Inflammatory macrophage treated with lipopolysaccharide for 1 hour (primary cell): ENCODE measurements around the gene BHLHE40.

Experiments
- DNase-seq, 2 donors: peaks; one replicate each; pipeline ENCODE4 v3.0.0-alpha.2; 2020 to 2022

Gene BHLHE40

GRCh38 chr3:5002174-5002870 lies 23.1 kb downstream of the BHLHE40 start:
- no peak for DNase-seq

- DNase-seq, result no peak
These were observed 23.6 kb downstream of the BHLHE40 start for GRCh38 chr3:5002871-5003247.

- DNase-seq, result no peak
These were observed 25.3 kb downstream of the BHLHE40 start for GRCh38 chr3:5004319-5005152.

GRCh38 chr3:5005367-5005766 lies 26.1 kb downstream of the BHLHE40 start:
- no peak for DNase-seq

- peak; percentile 92 to 99 for DNase-seq
These were observed 27.5 kb downstream of the BHLHE40 start for GRCh38 chr3:5006755-5007202.

- no peak for DNase-seq
These were observed 28.6 kb downstream of the BHLHE40 start for GRCh38 chr3:5007873-5008272.

GRCh38 chr3:5009506-5010109 lies 30.4 kb downstream of the BHLHE40 start:
- DNase-seq, result no peak

GRCh38 chr3:5010140-5010539 lies 30.9 kb downstream of the BHLHE40 start:
- DNase-seq, result no peak

GRCh38 chr3:5010706-5011554 lies 31.7 kb downstream of the BHLHE40 start:
- peak; percentile 51 to 90 for DNase-seq

GRCh38 chr3:5011555-5012256 lies 32.5 kb downstream of the BHLHE40 start:
- peak; percentile 69 to 87 for DNase-seq

- DNase-seq, result peak in 1 of 2 donors; percentile 58
These were observed 33.1 kb downstream of the BHLHE40 start for GRCh38 chr3:5012367-5012766.

- DNase-seq, result peak; percentile 61 to 74
These were observed 34.0 kb downstream of the BHLHE40 start for GRCh38 chr3:5013021-5013906.

GRCh38 chr3:5014391-5014790 lies 35.2 kb downstream of the BHLHE40 start:
- no peak for DNase-seq

- DNase-seq, result no peak
These were observed 35.8 kb downstream of the BHLHE40 start for GRCh38 chr3:5015056-5015455.

- peak; percentile 44 to 87 for DNase-seq
These were observed 37.2 kb downstream of the BHLHE40 start for GRCh38 chr3:5016211-5017161.

- peak; percentile 76 to 78 for DNase-seq
These were observed 38.8 kb downstream of the BHLHE40 start for GRCh38 chr3:5017925-5018531.

GRCh38 chr3:5019411-5020241 lies 40.4 kb downstream of the BHLHE40 start:
- peak; percentile 64 to 75 for DNase-seq

GRCh38 chr3:5020242-5020722 lies 41.0 kb downstream of the BHLHE40 start:
- DNase-seq, result peak in 1 of 2 donors; percentile 56
